CMK (cell line): ENCODE results near the gene ASB16.

Experiments
- DNase-seq: peaks from one replicate; pipeline ENCODE4 v3.0.0-alpha.2; 2010; ENCODE audit warnings: low read depth

The ASB16 gene

DNA sequence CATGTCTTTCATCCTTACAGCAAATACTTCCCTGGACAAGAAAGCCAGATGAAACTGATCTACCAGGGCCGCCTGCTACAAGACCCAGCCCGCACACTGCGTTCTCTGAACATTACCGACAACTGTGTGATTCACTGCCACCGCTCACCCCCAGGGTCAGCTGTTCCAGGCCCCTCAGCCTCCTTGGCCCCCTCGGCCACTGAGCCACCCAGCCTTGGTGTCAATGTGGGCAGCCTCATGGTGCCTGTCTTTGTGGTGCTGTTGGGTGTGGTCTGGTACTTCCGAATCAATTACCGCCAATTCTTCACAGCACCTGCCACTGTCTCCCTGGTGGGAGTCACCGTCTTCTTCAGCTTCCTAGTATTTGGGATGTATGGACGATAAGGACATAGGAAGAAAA, 20.0 kb downstream of the ASB16 start:
- no peak for DNase-seq

DNA sequence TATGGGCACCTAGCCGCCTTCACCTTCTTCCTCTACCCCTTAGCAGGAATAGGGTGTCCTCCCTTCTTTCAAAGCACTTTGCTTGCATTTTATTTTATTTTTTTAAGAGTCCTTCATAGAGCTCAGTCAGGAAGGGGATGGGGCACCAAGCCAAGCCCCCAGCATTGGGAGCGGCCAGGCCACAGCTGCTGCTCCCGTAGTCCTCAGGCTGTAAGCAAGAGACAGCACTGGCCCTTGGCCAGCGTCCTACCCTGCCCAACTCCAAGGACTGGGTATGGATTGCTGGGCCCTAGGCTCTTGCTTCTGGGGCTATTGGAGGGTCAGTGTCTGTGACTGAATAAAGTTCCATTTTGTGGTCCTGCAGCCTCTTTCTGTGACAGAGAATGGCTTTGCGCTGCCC, 20.9 kb downstream of the ASB16 start:
- DNase-seq, result no peak

DNA sequence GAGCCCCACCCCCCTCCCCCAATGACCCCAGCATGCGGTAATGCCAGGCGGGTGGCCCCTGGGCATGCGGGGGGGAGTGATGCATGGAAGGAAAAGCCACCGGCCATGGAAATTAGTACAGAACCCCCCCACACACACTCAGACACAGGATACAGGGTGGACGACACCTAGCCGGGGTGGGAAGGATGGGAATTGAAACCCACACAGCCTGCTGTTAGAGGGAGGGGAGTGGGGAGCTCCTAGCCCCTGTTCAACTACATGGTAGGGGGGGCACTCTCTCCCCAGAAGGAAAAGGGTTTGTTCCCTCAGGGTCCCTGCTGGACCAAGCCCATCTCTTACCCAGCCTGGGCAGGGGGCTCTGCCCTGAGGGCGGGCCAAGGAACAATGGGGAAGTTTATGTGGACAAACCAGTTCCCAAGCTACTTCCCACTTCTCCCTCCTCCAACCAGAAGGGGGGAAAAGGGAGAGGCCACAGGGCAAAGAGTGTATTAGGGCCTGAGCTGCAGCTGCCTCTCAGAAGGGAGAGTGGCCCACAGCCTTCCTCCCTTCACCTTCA, 21.5 kb downstream of the ASB16 start:
- DNase-seq, result no peak

DNA sequence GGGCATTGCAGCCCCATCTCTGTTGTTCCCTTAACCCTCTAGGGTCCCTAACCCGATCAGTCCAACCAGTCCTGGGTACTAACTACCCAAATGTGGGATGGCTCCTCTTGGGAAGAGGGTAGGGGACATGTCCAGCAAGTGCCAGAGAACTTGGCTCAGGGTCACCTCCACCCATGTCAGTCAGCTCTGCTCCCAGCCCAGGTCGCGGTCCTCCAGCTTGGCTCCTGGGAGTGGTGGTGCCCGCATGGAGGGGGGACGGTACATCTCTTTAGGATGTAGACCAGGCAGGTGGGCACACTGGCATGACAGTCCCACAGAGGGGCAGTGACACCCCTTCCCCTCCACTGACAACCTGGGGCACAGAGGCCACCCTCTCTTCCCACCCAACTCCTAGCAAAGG, 22.2 kb downstream of the ASB16 start:
- DNase-seq, result no peak

DNA sequence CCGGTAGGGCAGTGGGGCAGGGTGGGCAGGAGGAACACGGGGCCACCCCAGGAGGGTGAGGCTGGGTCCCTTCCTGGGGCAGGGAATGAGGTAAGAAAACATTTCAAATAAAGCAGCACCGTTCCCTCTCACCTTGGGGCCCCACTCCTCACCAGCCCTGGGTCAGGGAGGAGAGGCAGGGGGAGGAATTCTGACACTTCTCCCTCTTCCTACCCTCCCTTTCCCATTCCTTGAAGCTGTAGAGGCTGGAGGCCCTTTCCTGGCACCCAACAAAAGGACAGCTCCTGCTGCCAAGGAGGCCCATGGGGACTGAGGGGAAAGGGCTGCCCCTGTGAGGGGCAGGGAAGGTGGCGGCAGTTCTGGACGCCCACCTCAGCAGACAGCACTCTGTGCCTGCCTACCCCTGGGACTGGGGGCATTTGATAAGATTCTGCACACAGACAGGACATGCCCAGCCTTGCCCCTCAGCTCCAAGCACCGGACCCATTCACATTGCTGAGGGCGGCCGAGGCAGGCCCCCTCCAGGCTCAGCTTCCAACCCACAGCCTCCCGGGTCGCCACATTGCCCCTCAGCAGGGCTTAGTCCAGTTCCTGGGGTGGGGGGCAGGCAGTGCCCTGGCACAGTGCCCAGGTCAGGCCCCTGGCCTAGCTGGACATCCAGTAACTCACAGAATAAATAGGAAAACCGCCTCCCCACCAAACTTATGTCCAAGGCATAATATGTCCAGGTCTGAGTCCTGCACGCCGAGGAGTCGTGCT, 23.0 kb downstream of the ASB16 start:
- DNase-seq, result no peak

DNA sequence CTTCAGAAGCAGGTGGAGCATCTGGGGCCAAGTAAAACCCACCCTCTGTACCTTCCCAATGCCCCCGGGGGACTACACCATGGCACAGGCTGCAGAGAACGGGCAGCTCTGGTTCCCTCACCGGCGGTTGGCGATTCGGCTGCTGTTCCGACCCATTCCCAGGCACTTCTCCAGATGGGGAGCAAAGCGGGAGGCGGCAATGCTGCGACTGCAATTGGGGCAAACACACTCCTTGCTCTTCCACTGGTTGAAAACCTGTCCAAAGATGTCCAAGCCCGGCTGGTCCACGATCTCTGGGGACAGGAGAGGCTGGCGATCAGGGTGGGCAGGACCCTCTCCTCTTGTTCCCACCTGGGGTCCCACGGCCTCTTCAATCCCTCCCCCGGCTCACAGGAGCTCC, 26.6 kb downstream of the ASB16 start:
- no peak for DNase-seq

DNA sequence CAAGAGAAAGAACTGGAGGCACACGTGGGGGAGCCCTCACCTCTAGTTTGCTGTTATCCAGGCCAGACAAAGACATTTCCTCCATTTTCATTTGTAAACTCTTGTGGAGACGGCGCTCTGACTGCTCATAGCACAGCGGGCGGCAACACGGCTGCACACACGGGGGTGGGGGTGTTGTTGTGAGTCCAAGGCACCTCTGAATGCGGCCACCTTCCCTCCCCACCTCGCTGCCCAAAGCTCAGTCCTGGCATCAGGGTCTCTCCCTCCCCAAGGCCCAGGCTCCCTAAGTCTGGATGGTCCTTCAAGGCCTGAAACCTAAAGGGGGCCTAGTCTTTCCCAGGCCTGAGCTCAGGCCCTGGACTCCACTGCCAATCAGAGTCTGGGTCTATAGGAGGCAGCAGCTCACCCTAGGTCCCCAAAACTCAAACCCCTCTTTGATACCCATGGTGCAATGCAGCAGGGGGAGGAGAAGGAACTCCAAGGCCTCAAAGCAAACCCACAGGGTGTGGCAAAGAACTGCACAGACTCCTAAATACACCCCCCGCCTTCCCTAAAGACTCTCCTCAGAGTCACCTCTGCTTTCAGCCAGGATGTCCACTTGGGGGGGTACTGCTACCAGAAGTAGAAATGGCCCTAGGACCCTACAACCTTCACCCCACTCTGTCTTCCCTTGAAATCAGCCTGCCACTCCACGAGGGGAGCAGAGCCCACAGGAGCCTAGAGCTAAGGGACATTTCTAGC, 27.6 kb downstream of the ASB16 start:
- peak; percentile 86 for DNase-seq

DNA sequence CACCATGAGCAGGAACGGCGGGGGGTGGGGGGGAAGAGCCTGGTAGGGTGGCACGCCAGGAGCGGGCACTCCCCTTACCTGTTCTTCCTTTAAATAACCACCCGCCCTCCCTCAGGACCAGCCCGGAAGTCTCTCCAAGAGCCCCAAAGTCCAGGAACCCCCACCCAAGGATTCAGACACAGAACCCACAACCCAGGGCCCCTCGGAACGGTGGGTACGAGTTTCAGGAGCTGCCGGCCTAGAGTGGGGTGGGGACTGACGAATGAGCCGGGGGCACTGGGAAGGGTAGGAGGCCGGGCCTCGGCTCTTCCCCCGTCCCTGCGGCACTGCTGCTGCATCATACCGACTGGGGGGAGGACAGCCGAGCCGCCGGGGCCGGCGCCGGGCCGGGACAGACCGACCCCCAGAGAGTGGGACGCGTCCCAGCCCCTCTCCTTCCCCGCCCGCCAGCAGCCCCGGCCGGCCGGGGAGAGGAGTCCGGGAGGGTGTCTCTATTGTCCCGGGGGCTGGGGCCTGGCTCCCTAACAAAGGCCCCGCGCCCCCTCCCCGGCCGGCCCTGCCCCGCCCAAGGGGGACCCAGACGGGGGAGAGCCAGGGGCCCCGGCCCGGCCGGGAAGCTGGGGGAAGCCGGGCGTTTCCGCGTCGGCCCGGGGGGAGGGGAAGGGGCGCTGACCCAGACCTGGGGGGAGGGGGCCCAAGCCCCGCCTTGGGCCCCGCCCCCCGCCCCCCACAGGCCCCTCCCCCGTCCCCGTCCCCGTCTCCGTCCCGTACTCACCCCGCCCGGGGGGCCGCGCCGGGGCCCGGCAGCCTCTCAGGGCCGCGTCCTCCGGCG, 28.4 kb downstream of the ASB16 start:
- no peak for DNase-seq

DNA sequence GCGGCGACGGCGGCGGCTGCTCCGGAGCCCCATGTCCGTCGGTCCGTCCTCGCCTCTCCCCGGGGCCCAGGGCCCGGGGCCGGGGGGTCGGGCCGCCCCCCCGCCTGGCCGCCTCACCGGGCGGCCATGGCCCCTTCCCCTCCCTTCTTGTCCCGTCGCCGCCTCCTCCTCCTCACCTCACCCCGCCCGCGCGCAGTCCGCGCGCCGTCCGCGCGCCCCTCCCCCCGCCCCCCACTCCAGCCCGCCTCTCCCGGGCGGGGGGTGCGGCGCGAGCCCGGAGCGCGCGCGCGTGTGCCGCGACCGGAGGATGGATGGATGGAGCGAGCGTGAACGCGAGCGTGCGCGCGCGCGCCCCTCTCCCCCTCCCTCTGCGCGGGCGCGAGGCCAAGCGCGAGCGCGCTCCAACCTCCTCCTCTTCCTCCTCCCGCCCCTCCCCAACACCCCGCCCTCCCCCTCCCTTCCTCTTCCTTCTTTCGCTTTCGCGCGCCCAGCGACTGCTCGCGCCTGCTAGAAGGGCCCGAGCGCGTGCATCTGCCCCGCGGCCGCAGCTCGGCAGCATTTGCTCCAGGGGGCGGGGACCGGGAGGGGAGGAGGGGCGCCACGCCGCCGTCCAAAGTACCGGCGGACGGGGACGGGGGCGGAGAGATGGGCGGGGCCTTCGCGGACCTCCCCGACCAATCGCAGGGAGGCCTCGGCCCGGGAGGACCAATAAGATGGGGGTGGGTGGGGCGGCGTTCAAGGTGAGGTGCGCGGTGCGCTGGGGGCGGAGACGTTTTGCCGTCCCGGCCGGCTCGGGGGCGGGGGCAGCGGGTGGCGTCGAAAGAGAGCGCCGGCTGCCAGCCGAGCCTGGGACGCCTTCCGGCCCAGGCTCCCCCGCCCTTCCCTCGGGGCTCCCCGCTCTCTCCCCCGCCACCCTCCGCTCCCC, 29.3 kb downstream of the ASB16 start, which contains the start of gene ATXN7L3:
ATXN7L3 (minus strand) TSS at position 332 of the 925 bp plus-strand sequence. CDS start 1,814 bp downstream, outside the sequence.
- DNase-seq, result peak; percentile 92

DNA sequence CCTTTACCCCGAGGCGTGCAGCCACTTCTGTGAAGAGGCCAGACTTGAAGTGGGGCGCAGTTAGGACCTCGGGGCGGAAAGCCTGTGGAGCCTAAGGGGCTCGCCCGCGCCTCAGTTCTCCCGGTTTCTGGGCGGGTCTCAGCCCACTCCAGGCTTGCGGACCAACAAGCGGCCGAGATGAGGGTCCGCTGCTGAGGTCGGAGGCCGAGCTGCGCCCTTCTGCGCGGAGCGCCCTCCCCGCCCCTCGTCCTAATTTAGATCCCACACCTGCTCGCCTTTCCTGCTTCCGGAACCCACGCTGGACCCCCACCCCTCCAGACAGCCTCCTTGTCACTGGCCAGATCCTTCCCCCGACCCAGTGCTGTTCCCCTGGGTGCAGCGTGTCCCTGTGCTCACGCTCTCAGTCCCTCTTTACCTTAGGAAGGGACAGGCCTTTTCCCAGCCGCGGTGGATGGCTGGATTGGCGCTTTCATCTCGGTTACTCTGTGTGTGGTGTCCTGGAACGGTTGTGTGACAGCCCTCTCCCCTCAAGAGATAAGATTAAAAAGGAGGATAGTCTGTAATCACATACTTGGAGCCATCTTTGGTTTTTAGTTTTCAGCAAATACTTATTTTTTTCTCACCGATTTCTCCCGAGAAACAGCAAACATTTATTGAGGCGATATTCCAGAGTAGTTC, 30.1 kb downstream of the ASB16 start:
- DNase-seq, result no peak

DNA sequence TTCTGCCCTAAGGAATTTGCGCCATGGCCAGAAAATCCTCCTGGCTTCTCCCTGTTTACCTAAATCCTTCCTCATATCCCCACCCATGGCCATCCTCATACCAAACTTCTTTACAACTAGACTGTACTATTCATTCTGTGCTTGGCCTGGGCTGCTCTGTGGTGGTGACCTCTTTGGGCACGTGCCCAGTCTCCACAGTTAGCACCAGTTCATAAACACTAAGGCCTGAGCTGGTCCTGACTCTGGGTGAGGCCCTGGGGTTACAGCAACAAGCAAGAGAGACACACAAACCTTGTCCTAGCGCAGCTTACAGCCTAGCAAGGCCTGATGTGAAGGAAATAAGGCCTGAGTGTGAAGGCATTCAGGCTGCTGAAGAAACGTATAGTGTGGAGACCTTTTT, 32.3 kb downstream of the ASB16 start:
- no peak for DNase-seq

DNA sequence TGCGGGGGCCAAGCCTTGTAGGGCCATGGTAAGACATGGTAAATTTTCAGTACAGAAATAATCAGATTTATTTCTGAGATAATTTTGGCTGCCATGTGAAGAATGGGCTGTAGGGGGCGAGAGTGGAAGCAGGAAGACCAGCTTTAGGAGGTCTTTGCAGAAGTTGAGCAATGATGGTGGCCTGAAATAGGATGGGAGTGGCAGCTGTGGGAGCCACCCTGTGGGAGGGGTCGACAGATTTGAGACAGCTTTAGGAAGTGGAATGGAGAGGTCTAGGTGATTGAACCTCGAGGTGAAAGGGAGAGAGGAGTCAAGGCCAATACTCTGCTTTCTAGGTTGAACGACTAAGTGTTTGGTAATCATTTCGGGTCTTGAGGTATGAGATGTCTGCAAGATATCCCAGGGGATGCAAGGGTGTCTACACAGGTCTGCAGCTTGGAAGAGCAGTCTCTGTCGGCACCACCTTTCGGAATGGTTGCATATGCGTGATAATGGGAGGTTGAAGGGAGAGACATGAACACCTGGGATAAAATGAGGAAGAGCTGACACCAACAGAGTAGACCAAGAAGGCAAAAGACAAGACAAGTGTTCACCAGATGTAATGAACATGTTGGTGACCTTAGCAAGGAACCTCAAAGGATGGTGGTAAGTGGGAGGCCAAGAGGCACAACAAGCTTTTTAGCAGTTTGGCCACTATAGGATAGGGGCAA, 33.4 kb downstream of the ASB16 start:
- no peak for DNase-seq

DNA sequence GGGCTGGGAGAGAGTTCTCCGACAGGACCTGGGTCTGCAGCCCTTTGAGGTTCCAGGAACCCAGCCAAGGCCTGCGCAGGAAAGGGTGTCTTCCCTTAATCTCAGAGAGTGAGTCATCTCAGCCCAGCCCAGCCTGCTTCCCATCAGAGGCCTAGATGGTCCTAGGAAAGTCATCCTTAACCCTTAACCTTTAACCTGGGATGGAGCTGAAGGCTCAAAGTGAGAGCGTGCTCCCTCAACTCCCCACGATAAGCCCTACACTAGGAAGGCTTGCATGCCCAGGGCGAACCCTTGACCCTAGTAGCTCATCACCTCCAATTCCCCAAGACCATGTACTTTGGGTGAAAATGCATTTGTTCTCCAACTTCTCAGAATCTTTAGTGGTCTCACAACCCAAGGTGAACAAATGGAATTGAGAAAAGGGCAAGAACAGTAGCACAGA, 34.0 kb downstream of the ASB16 start:
- no peak for DNase-seq

DNA sequence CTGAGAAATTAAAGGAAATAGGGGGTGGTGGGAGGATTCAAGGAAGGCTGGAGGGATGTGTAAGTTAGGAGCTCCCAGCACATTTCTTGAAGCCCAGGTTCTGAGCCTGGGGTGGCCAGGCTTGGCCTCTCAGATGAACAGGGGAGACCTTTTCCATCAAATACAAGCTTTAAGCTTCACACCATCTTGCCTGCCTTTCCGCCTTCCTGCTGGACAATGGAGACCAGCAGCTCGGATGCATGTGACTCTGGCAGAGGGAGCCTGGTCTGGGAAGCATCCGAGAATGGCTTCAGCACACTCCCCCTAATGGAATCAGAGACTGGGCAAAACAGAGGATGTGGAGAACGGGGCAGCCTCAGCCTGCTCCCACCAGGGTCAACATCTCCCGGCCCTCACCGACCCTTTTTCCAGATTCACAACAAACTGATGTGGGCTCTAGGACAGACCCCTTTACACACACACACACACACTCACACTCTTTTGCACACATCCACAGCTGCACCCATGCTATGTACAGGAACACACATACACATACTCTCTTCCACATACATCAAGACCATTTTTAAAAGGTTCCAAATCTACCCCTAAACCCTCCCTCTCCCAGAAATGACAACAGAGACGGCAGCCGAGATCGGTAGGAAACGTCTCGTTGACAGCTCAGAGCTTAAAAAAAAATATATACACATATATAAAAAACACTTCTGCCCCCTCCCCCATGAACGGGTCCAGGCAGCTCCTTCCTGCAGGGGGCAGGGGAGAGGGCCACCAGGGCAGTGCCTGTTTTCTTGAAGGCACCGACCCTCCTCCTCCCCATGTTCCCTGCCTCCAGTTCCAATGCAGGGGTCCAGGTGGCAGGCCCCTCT, 35.7 kb downstream of the ASB16 start:
- no peak for DNase-seq

DNA sequence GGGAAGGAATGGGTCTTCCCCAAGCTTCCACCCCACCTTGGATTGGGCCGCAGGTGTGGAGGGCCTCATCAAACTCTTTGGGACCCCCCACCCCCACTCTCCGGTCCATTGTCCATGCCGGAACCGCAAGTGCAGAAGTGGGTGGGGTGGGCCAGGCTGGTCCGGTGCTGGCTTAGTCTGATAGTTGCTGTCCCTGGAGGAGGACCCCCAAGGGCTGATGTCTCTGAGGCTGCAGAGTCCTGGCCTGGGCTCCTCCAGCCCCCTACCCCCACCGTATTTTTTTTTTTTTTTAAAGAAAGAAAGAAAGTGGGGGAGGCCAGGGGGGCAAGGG, 36.3 kb downstream of the ASB16 start:
- no peak for DNase-seq

DNA sequence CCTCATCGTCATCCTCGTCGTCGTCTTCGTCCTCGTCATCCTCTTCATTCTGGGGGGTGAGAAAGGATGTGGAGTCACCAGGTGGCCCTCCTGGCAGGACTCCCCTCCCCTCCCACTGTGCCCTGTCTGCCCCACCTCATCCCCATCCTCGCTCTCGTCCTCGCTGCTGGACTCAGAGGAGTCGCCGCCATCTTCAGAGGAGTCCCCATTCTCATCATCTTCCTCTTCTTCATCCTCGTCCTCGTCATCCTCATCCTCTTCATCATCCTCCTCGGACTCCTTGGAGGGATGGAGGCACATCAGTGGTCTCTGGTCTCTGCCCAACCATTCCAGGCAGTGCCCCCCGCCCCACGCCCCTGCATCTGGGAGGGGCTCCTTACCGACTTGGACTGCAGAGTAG, 36.8 kb downstream of the ASB16 start:
- no peak for DNase-seq

DNA sequence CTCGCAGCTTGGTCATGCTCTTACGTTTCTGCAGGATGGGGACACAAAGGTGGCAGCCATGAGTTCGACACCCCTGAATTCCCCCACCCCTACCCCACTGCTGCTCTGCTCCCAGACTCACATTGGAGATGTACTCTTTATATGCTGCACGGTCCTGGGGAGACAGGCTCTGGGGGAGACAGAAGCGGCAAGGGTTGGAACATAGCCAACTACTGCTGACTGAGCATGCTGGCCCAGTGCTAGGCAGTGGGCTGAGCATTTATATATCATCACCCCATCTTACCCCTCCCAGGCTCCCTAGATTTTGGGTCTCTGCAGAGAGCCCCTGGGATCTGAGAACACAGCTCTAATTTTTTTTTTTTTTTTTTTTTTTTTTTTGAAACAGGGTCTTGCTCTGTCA, 37.2 kb downstream of the ASB16 start:
- no peak for DNase-seq

DNA sequence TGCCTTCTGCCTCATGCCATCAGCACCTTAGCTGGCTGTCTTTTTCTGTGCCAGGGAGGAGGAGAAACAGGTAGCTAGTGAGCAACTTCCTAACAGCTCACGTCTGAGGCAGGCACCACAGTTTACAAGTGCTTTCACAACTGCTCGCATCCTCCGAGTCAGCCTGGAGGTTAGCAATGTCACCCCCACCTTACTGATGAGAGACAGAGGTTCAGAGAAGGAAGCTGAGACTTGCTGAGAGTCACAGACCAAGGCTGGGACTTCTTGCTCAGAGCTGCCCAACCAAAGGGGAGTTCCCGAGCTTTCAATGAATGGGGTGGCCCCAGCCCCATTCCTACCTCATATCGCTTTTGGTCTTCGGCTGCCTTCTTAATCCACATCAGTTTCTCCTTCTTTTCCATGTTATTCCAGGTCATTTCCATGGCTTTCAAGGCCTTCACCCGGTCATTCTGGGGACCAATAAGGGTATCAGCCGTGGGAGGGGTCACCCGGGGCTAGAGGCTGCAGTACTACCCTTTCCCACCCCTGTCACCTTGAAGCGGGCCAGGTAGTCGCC, 39.4 kb downstream of the ASB16 start:
- no peak for DNase-seq
